ENCODE measurements around the gene CYP3A4. TPM values are rescaled to one million over a fixed set of nuclear protein-coding genes. Genes with fewer than 3 reads are reported as not detected.
A peak's percentile ranks its signal among the peaks of the same experiment; 100 is the strongest.

Gene CYP3A4
- total and polyA plus RNA-seq, 2 of the 13 experiments (the other 11 are each of a cell fraction or from before 2014, with no cell fraction given) = 0.11 to 0.24 TPM

DNA sequence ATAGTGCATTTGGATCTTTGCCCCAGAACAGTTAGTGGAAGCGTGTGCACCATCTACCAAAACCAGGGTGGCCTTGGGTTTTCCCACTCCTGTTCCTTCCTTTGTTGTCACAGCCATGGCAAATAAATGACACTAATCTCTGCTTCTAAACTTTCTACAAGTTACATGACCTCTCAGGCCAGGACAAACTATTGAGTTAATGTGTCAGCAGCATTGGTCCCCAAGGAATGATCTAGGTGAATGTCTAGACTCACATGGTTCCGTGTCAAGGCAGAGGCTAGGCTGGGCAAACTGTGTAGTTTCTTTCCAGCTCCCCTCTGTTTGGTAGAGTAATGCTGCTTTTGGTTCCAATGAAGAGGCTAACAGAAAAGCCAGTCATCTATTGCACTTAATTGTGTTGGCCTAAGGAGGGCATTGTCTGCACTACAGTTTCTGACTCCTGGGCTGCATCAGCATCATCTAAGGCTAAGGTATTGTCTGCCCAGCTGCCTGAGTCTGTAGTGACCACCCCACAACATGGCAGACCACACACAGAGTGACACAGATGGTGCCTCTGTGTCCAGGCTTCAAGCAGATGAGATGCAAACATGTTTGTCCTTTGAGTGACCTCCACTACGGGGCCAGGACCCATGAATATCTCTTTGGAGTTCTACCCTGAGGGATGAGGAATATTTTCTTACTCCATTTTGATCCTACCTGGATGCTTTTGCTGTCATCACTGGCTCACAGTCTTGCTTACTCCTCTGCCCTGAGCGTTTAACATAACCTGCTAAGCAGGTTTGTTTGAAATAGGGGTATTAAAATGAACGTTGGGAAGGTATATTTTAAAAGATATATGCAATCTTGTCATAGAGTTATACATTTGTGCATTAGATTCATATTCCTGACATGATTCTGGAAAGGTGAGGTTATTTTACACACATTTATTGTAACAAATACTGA lies 1.7 kb downstream of the CYP3A4 start (continued):
- TF ChIP-seq ZNF292 (CRISPR knock-in tag; IDR thresholded peaks at IDR 0.05; ENCODE audit: borderline replicate concordance, low read depth) = peak; percentile 61; the same call in 1 of the 2 replicates
- peak; percentile 42; the same call in 1 of the 2 replicates for TF ChIP-seq SALL1 (CRISPR knock-in tag; IDR thresholded peaks at IDR 0.05)
- TF ChIP-seq ZNF207 (IDR thresholded peaks at IDR 0.05; ENCODE audit: borderline replicate concordance) = no peak
- TF ChIP-seq CBX2 (IDR thresholded peaks at IDR 0.05; ENCODE audit: low read depth, low read length) = no peak
- no peak for TF ChIP-seq CBX2 (CRISPR knock-in tag; IDR thresholded peaks at IDR 0.05; ENCODE audit: low read depth)

GRCh38 chr7:99780588-99780987 lies 3.4 kb downstream of the CYP3A4 start:
- intact Hi-C loops (cut with micrococcal nuclease; ENCODE audit: unreplicated experiment) = no loop called here
- ATAC-seq (no peak), DNase-seq (ENCODE audit: low spot score) (no peak), FAIRE-seq (no peak)
- Histone ChIP-seq H3K9me3 (ENCODE audit: low read length) (no peaks in the 10 kb centered on the region), H3K9ac (ENCODE audit: insufficient read depth, low read depth, low read length) (no peak overlapping the region), H3K4me2 (ENCODE audit: low read depth, low read length) (no peak overlapping the region), H3K79me2 (ENCODE audit: insufficient read depth, low read length) (no peaks in the 10 kb centered on the region), H4K20me1 (ENCODE audit: insufficient read depth, low read length) (no peaks in the 10 kb centered on the region), H3K27me3 (ENCODE audit: control insufficient read depth in 1 of 2, insufficient read depth in 2 of 2, low read length in 2 of 2) (no peaks in the 10 kb centered on the region), H3K27ac (ENCODE audit: extremely low read length, insufficient read depth, low read length) (no peak overlapping the region), H3K4me3 (replicated peaks in 1 of 3; ENCODE audit: insufficient read depth in 1 of 3, low read depth in 2 of 3, low read length in 3 of 3) (no peak overlapping the region), H3K36me3 (replicated peaks in 1 of 2; ENCODE audit: control insufficient read depth in 1 of 2, insufficient read depth in 2 of 2, low read length in 2 of 2) (no peaks in the 10 kb centered on the region), H2AFZ (ENCODE audit: low read length) (no peak overlapping the region), H3K4me1 (ENCODE audit: insufficient read depth, low read length) (peaks cover 21% of the 10 kb centered on the region)
- ChIA-PET CTCF (ENCODE audit: low intra/inter-chr PET ratio, low total read pairs) (no interaction called here), POLR2A (no interaction called here)
- BruUV-seq (replicated peaks) = no TSS peak
- WGBS (ENCODE audit: low lambda C conversion rate) = 88% methylated on average over 1 of the region's 1 CpG
- in situ Hi-C loops (cut with HindIII; ENCODE audit: extremely low pct_ligation_motif_present, low pct_unique_long_range_greater_than_20kb) = no loop called here
- TF ChIP-seq ZNF232 (CRISPR knock-in tag; IDR thresholded peaks at IDR 0.05; ENCODE audit: borderline replicate concordance) (no peak), FOSL1 (CRISPR knock-in tag; IDR thresholded peaks at IDR 0.05; ENCODE audit: borderline replicate concordance) (no peak), RXRA (CRISPR knock-in tag; IDR thresholded peaks at IDR 0.05) (no peak), SALL2 (CRISPR knock-in tag; IDR thresholded peaks at IDR 0.05) (no peak), NCOR1 (IDR thresholded peaks at IDR 0.05; ENCODE audit: borderline replicate concordance, low read length) (no peak), REPIN1 (CRISPR knock-in tag; IDR thresholded peaks at IDR 0.05; ENCODE audit: borderline replicate concordance, low read depth) (no peak), RELA (CRISPR knock-in tag; IDR thresholded peaks at IDR 0.05) (no peak), FLYWCH1 (CRISPR knock-in tag; IDR thresholded peaks at IDR 0.05) (no peak), FOXK2 (IDR thresholded peaks at IDR 0.05) (no peak)
- TF ChIP-seq, protein P1, sequence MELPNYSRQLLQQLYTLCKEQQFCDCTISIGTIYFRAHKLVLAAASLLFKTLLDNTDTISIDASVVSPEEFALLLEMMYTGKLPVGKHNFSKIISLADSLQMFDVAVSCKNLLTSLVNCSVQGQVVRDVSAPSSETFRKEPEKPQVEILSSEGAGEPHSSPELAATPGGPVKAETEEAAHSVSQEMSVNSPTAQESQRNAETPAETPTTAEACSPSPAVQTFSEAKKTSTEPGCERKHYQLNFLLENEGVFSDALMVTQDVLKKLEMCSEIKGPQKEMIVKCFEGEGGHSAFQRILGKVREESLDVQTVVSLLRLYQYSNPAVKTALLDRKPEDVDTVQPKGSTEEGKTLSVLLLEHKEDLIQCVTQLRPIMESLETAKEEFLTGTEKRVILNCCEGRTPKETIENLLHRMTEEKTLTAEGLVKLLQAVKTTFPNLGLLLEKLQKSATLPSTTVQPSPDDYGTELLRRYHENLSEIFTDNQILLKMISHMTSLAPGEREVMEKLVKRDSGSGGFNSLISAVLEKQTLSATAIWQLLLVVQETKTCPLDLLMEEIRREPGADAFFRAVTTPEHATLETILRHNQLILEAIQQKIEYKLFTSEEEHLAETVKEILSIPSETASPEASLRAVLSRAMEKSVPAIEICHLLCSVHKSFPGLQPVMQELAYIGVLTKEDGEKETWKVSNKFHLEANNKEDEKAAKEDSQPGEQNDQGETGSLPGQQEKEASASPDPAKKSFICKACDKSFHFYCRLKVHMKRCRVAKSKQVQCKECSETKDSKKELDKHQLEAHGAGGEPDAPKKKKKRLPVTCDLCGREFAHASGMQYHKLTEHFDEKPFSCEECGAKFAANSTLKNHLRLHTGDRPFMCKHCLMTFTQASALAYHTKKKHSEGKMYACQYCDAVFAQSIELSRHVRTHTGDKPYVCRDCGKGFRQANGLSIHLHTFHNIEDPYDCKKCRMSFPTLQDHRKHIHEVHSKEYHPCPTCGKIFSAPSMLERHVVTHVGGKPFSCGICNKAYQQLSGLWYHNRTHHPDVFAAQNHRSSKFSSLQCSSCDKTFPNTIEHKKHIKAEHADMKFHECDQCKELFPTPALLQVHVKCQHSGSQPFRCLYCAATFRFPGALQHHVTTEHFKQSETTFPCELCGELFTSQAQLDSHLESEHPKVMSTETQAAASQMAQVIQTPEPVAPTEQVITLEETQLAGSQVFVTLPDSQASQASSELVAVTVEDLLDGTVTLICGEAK (IDR thresholded peaks at IDR 0.05) = no peak
- TF ChIP-seq, protein P1 (CRISPR knock-in tag; IDR thresholded peaks at IDR 0.05) = no peak

All from HepG2 (cell line).